Thoracic aorta (tissue), 2 donors: ENCODE results near the gene MYL3. TPM values are rescaled to one million over a fixed set of nuclear protein-coding genes. Genes with fewer than 3 reads are reported as not detected.
"Not testable (repeated sequence)": the region's sequence is repeated elsewhere in the genome, so short reads cannot be mapped to it uniquely, and the experiment has no call there.

ENCODE experiments used
- ATAC-seq: fragments of 150-250 bp; one replicate; pipeline ENCODE4 v1.8.0; 2017; ENCODE audit warnings: low read depth; ENCODE audit not compliant: insufficient number of reproducible peaks, low FRiP score
- DNase-seq: peaks from one replicate; pipeline ENCODE4 v3.0.0-alpha.2; 2020; ENCODE audit warnings: low spot score
- H3K27ac ChIP-seq, 2 donors: fragments of 200-600 bp; sonication (generic); 1 replicate in 1 of 2; 2 replicates in 1 of 2; pipeline ENCODE4 v1.5.1; 2016; ENCODE audit warnings: mild to moderate bottlenecking in 2 of 2, moderate library complexity in 2 of 2
- H3K27me3 ChIP-seq: fragments of 200-600 bp; sonication (generic); replicated peaks from 2 replicates; pipeline ENCODE4 v1.6.0; 2016; ENCODE audit warnings: mild to moderate bottlenecking; ENCODE audit not compliant: insufficient read depth
- H3K36me3 ChIP-seq: fragments of 200-600 bp; sonication (generic); one replicate; pipeline ENCODE4 v1.5.1; 2016
- H3K4me1 ChIP-seq, 2 donors: fragments of 200-600 bp; sonication (generic); 1 replicate in 1 of 2; 2 replicates in 1 of 2; pipeline versions ENCODE4 v1.5.1 to v1.6.0; 2016; ENCODE audit warnings: low read depth in 2 of 2, mild to moderate bottlenecking in 1 of 2; ENCODE audit not compliant: control insufficient read depth in 1 of 2
- H3K4me3 ChIP-seq: fragments of 200-600 bp; sonication (generic); 2 replicates; pipeline ENCODE4 v1.5.1; 2016; ENCODE audit warnings: mild to moderate bottlenecking
- H3K9me3 ChIP-seq: fragments of 200-600 bp; sonication (generic); 2 replicates; pipeline ENCODE4 v1.5.1; 2016
- CTCF ChIP-seq: fragments of 200-600 bp; sonication (generic); IDR thresholded peaks from one replicate; pipeline ENCODE4 v1.5.1; 2019; ENCODE audit warnings: antibody characterized with exemption
- total RNA-seq, 2 donors: library from RNA; depleted of rRNA; stranded (reverse); fragments of >200 nt; gene quantifications; one replicate each; pipeline versions ENCODE4 v1.1.0 to v1.2.3, GENCODE V29; 2016

MYL3 gene
- total RNA-seq, result 1 to 10 TPM in 1 of 2 donors, not detected in 1; 1.5 TPM

GRCh38 chr3:46863261-46863782, at the start of gene MYL3:
TSS of gene MYL3 (minus strand) at chr3:46863444. CDS start at chr3:46863390, 54 bp downstream.
- Histone ChIP-seq H3K4me1 (peaks cover 10 to 34% of the 10 kb centered on the region in 2 donors), H3K4me3 (no peak within 1 kb of the TSS), H3K9me3 (no peaks in the 10 kb centered on the region), H3K27me3 (no peaks in the 10 kb centered on the region), H3K36me3 (no peaks in the 10 kb centered on the region), H3K27ac (no peak within 1 kb of the TSS)
- DNase-seq (no peak), ATAC-seq (no peak)
- no peak for TF ChIP-seq CTCF

GRCh38 chr3:46912986-46913385, 49.7 kb upstream of the MYL3 start:
- ATAC-seq (no peak), DNase-seq (no peak)
- Histone ChIP-seq H3K27ac (no peak overlapping the region), H3K9me3 (no peaks in the 10 kb centered on the region), H3K36me3 (peaks cover 4% of the 10 kb centered on the region), H3K4me1 (peaks cover 10 to 20% of the 10 kb centered on the region in 2 donors), H3K4me3 (no peak overlapping the region), H3K27me3 (no peaks in the 10 kb centered on the region)
- no peak for TF ChIP-seq CTCF

GRCh38 chr3:46910914-46911313, 47.7 kb upstream of the MYL3 start:
- not testable (repeated sequence) for H3K27me3 ChIP-seq, H3K4me3 ChIP-seq, H3K27ac ChIP-seq, H3K9me3 ChIP-seq, DNase-seq, H3K36me3 ChIP-seq, ATAC-seq
- peaks cover 10 to 25% of the 10 kb centered on the region in 2 donors for H3K4me1 ChIP-seq

GRCh38 chr3:46910166-46910760, 47.0 kb upstream of the MYL3 start:
- ATAC-seq (no peak), DNase-seq (no peak)
- H3K27me3 ChIP-seq, result no peaks in the 10 kb centered on the region

GRCh38 chr3:46909535-46910161, 46.4 kb upstream of the MYL3 start:
- H3K27ac ChIP-seq, result no peak overlapping the region
- H3K9me3 ChIP-seq, result no peaks in the 10 kb centered on the region
- peak overlapping the region; percentile 28 for H3K4me3 ChIP-seq
- ATAC-seq (peak; percentile 57), DNase-seq (peak; percentile 73)
- no peaks in the 10 kb centered on the region for H3K27me3 ChIP-seq
- TF ChIP-seq CTCF, result peak; percentile 90
- H3K4me1 ChIP-seq, result peaks cover 10 to 25% of the 10 kb centered on the region in 2 donors
- H3K36me3 ChIP-seq, result no peaks in the 10 kb centered on the region

More at GRCh38 chr3:46910166-46910760, 47.0 kb upstream of the MYL3 start:
- no peak for TF ChIP-seq CTCF
- Histone ChIP-seq H3K27ac (no peak overlapping the region), H3K9me3 (no peaks in the 10 kb centered on the region), H3K36me3 (no peaks in the 10 kb centered on the region), H3K4me3 (no peak overlapping the region), H3K4me1 (peaks cover 10 to 25% of the 10 kb centered on the region in 2 donors)
